ENCODE measurements around the gene MASP1. TPM values are rescaled to one million over a fixed set of nuclear protein-coding genes. Genes with fewer than 3 reads are reported as not detected.

Gene MASP1
- polyA plus RNA-seq, 1 donor from 2014 or later = 0.19 TPM

- H3K9ac ChIP-seq (ENCODE audit: low read length) = no peak overlapping the region
- H3F3A ChIP-seq (ENCODE audit: insufficient read depth, low read length, poor library complexity, severe bottlenecking) = no peaks in the 10 kb centered on the region
- H3K9me3 ChIP-seq (ENCODE audit: low read length) = no peaks in the 10 kb centered on the region
- H2AFZ ChIP-seq (ENCODE audit: low read depth, low read length) = no peak overlapping the region
- TF ChIP-seq REST (IDR thresholded peaks at IDR 0.05; ENCODE audit: borderline replicate concordance) (no peak), RAD21 (conservative IDR thresholded peaks at IDR 0.05) (no peak), POLR2AphosphoS5 (IDR thresholded peaks at IDR 0.05) (no peak), TAF1 (IDR thresholded peaks at IDR 0.05; ENCODE audit: low read depth) (no peak), MXI1 (conservative IDR thresholded peaks at IDR 0.05; ENCODE audit: poor library complexity, severe bottlenecking) (no peak), SMC3 (conservative IDR thresholded peaks at IDR 0.05; ENCODE audit: poor library complexity) (no peak), EZH2 (IDR thresholded peaks at IDR 0.05; ENCODE audit: borderline replicate concordance, insufficient read depth, low read length, poor library complexity, severe bottlenecking) (no peak), EP300 (conservative IDR thresholded peaks at IDR 0.05; ENCODE audit: poor library complexity, severe bottlenecking) (no peak), CTCF (IDR thresholded peaks at IDR 0.05; ENCODE audit: poor library complexity, severe bottlenecking) (no peak)
- no peaks in the 10 kb centered on the region for H4K20me1 ChIP-seq (ENCODE audit: insufficient read depth)
- H3K4me2 ChIP-seq (ENCODE audit: low read length) = no peak overlapping the region
- H3K4me3 ChIP-seq (ENCODE audit: low read length) = no peak overlapping the region
- H3K79me2 ChIP-seq (replicated peaks; ENCODE audit: insufficient read depth, low read length) = no peaks in the 10 kb centered on the region
- no peaks in the 10 kb centered on the region for H3K36me3 ChIP-seq (ENCODE audit: insufficient read depth, low read length)
- H3K27me3 ChIP-seq (ENCODE audit: insufficient read depth, low read depth, low read length) = no peaks in the 10 kb centered on the region
- H3K9me2 ChIP-seq (ENCODE audit: insufficient read depth, low read length) = no peaks in the 10 kb centered on the region
- no peak overlapping the region for H3K27ac ChIP-seq (ENCODE audit: low read length)
These were observed 19.5 kb upstream of the MASP1 start for GRCh38 chr3:187310954-187311470.

GRCh38 chr3:187310226-187310625, 18.7 kb upstream of the MASP1 start:
- Histone ChIP-seq H3K9me2 (ENCODE audit: insufficient read depth, low read length) (no peaks in the 10 kb centered on the region), H3K36me3 (ENCODE audit: insufficient read depth, low read length) (no peaks in the 10 kb centered on the region), H3K27me3 (ENCODE audit: insufficient read depth, low read depth, low read length) (no peaks in the 10 kb centered on the region), H3K79me2 (replicated peaks; ENCODE audit: insufficient read depth, low read length) (no peaks in the 10 kb centered on the region), H3K27ac (ENCODE audit: low read length) (no peak overlapping the region), H4K20me1 (ENCODE audit: insufficient read depth) (no peaks in the 10 kb centered on the region), H3K4me2 (ENCODE audit: low read length) (no peak overlapping the region), H2AFZ (ENCODE audit: low read depth, low read length) (no peak overlapping the region), H3K9me3 (ENCODE audit: low read length) (no peaks in the 10 kb centered on the region), H3F3A (ENCODE audit: insufficient read depth, low read length, poor library complexity, severe bottlenecking) (no peaks in the 10 kb centered on the region), H3K9ac (ENCODE audit: low read length) (no peak overlapping the region), H3K4me3 (ENCODE audit: low read length) (no peak overlapping the region)
- TF ChIP-seq CTCF (IDR thresholded peaks at IDR 0.05; ENCODE audit: poor library complexity, severe bottlenecking) = no peak
- TF ChIP-seq POLR2AphosphoS5 (IDR thresholded peaks at IDR 0.05) = no peak
- no peak for TF ChIP-seq MXI1 (conservative IDR thresholded peaks at IDR 0.05; ENCODE audit: poor library complexity, severe bottlenecking)
- no peak for TF ChIP-seq REST (IDR thresholded peaks at IDR 0.05; ENCODE audit: borderline replicate concordance)
- TF ChIP-seq EZH2 (IDR thresholded peaks at IDR 0.05; ENCODE audit: borderline replicate concordance, insufficient read depth, low read length, poor library complexity, severe bottlenecking) = no peak
- TF ChIP-seq SMC3 (conservative IDR thresholded peaks at IDR 0.05; ENCODE audit: poor library complexity) = no peak
- no peak for TF ChIP-seq RAD21 (conservative IDR thresholded peaks at IDR 0.05)
- TF ChIP-seq TAF1 (IDR thresholded peaks at IDR 0.05; ENCODE audit: low read depth) = no peak
- TF ChIP-seq EP300 (conservative IDR thresholded peaks at IDR 0.05; ENCODE audit: poor library complexity, severe bottlenecking) = no peak

All from neural cell (in vitro differentiated cells).